LNCaP clone FGC (cell line): ENCODE measurements around the gene DHRS13.
A peak's percentile ranks its signal among the peaks of the same experiment; 100 is the strongest.

Experiments used
- DNase-seq: peaks from one replicate; pipeline ENCODE4 v3.0.0-alpha.2; 2011; ENCODE audit warnings: low read depth
- H3K4me3 ChIP-seq: 2 replicates; pipeline ENCODE4 v1.5.1; 2011; ENCODE audit warnings: mild to moderate bottlenecking, low read depth, low read length, control low read depth
- TF ChIP-seq, protein P1 (sequence below): IDR thresholded peaks from 2 replicates; pipeline ENCODE4 v1.5.1; 2012; ENCODE audit warnings: mild to moderate bottlenecking; ENCODE audit not compliant: control insufficient read depth, insufficient read depth; ENCODE audit errors: extremely low read depth

The DHRS13 gene

DNA sequence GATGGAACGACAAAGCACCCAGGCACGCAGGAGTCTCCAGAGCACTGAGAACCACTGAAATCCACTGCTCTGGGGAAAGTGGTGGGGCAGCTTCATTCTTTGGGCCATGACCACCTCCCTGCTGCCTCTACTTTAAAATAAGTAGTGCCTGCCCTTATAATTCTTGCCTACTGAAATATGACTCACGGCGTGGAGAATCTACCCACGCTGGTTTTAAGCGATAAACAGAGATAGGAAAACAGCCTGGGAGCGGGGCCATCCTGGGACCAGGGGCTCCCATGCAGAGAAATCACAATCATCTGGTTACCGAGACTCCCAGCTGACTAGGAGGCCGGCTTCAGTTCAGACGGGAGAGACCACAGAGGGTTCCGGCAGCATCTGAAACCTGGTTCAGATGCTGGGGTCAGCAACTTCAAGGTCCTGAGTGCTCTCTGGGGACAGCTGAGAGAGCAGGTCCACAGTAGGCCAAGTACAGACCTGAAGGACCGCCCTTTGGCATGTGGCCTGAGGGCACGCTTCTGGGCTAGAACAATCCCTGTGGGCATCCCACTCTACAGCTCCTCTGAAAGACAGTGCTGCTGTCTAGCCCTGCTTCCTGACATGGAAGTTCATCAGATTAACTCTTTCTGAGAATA lies 8.6 kb upstream of the DHRS13 start:
- TF ChIP-seq, protein P1, sequence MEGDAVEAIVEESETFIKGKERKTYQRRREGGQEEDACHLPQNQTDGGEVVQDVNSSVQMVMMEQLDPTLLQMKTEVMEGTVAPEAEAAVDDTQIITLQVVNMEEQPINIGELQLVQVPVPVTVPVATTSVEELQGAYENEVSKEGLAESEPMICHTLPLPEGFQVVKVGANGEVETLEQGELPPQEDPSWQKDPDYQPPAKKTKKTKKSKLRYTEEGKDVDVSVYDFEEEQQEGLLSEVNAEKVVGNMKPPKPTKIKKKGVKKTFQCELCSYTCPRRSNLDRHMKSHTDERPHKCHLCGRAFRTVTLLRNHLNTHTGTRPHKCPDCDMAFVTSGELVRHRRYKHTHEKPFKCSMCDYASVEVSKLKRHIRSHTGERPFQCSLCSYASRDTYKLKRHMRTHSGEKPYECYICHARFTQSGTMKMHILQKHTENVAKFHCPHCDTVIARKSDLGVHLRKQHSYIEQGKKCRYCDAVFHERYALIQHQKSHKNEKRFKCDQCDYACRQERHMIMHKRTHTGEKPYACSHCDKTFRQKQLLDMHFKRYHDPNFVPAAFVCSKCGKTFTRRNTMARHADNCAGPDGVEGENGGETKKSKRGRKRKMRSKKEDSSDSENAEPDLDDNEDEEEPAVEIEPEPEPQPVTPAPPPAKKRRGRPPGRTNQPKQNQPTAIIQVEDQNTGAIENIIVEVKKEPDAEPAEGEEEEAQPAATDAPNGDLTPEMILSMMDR, result no peak
- no peak overlapping the region for H3K4me3 ChIP-seq
- no peak for DNase-seq

DNA sequence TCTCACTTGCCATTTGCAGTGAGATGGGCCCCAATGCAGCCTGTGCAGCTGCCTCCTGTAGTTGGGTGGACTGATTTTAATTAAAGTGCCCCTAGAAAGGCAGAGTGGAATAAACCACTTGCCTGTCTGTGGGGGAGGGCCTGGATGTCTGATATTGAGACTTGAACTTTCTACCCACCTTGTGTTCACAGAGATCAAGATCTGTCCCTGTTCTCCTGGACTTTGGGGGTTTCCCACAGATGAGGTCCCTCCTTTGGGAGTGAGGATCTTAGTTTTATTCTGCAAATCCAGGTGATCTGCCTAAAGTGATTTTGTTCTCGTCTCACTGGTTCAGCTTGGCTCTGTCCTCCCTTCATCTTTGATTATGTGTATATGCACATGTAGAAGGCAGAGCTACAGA lies 7.7 kb upstream of the DHRS13 start:
- TF ChIP-seq, protein P1, result no peak
- no peak overlapping the region for H3K4me3 ChIP-seq
- DNase-seq, result no peak

DNA sequence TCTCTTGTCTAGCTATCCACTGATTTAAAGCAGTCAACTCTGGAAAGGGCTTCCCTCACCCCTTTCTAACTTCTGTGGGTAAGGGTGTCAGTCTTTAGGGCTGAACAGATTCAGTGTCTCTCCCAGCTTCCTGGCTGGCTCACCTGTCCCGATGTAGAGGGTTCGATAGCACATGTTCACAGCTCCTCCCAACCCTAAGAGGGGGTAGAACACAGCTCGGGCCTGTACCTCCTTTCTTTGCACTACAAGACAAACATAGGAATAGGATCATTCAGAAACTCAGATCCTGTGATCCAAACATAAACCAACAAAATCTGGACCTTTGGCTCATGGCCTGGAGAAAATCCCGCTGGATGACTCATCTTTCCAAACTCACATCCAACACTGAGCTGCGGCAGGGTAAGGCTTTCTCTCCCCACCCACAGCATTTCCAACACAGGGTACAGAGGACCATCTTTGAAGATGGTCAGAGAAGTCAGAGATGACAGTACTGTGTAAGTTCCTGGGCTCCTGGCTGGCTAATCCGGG lies 5.8 kb upstream of the DHRS13 start:
- H3K4me3 ChIP-seq, result no peak overlapping the region
- peak; percentile 52 for DNase-seq
- TF ChIP-seq, protein P1, result no peak

DNA sequence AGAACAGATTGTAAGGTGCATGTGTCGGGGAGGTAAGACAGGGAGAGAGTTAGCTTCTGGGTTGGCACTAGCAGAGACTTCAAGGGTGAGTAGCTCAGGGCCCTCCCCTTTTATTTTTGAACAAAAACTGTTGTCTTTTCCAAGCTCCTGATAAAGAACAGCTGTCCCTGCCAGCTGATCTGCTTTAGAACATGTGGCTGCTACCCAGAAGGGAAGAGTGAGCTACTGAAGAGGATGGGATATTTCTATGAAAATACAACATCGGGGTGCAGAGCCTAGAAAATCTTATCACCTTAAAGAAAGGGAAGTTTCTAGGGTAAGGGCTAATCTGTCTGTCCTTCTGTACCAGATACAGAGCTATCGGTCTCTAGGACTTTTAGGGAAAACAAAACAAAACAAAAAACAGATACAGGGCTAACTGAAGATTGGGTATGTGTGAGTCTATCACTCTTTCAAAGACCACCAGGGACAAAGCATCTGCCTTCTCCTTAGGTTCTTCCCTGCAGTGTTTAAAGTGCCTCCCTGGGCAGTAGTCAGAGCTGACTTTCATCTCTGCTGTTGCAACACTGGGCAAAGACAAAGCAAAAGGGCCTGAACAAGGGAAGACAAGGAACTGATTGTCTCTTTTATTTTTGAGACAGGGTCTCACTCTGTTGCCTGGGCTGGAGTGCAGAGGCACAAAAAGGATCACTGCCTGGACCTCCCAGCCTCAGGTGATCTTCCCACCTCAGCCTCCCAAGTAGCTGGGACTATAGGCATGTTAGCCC lies 5.0 kb upstream of the DHRS13 start:
- no peak overlapping the region for H3K4me3 ChIP-seq
- DNase-seq, result no peak
- TF ChIP-seq, protein P1, result no peak

DNA sequence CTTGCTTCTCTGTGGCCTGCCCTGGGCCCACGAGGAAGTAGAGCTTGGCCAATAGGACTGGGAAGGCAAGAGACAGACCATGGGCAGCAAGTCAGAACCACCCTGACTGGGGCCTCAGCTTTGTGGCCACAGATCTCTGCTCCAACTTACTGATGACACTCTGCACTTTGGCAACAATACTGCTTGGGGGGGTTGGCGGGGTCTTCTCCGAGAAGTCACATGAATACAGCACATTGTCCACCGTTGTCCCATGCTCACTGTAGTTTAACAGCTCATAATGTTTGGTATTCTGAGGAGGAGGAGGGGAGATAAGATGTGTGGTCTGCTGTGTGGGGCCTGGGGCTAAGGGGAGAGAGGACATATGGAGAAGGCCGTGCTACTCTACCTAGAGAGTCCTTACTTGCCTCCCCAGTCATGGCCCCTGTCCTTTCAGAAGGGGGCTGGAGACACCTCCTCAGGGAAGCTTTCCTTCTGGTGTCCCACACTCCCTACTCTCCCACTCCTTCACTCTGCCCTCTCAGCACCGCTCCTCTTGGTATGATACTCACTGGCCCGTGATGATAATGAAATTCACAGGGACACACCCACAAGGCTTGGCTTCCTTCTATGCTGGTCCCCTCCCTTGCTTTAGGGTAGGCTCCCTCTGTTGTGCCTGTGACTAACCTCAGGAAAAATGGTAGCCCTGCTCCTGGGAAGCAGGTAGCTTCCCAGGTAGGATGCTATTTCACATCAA lies 4.0 kb upstream of the DHRS13 start:
- TF ChIP-seq, protein P1, result no peak
- DNase-seq, result no peak
- H3K4me3 ChIP-seq, result no peak overlapping the region

DNA sequence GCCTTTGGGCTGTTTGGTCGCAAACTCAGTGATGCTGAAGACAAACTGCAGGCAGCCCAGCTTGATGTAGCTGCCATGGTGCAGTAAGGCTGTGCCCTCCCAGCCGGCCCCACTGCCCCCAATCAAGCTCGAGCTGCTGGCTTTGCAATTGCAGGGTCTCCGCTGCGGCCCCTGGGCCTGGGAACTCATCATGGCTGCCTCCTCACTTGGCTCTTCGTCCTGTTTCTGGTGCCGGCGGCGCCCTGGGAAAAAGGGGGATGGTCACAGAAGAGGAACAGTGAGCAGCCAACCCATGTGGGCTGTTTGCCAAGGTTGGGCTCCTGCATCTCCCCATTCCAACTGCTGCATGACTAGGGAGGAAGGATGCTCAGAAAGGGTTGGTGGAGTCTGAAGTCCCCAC lies 3.4 kb upstream of the DHRS13 start:
- no peak for DNase-seq

More for the DNA sequence above, 3.4 kb upstream of the DHRS13 start:
- no peak overlapping the region for H3K4me3 ChIP-seq
- TF ChIP-seq, protein P1, result no peak
